HG03175 (cell line): Measurements from ENCODE around the gene VEGFD.

Source experiments
- ATAC-seq: cut with Tn5 transposase; IDR thresholded peaks from one replicate; pipeline ENCODE4 v1.9.1; 2021; ENCODE audit warnings: mild to moderate bottlenecking, moderate library complexity; ENCODE audit not compliant: unreplicated experiment

VEGFD gene

DNA sequence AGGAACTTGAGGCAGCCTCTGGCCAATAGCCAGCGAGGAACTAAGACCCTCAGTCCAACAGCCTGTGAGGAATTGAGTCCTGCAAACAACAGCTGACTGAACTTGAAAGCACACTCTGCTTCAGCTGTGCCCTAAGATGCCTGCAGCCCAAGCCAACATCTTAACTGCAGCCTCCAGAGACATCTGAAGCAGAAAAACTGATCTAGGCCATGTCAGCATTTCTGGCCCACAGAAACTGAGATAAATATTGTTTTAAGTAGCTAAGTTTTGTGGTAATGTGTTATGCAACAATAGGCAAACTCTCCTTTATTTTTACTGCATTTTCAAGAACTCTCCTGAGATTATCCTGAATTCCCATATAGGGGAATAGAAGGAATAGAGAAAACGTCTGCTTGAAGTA lies 24.5 kb downstream of the VEGFD start:
- ATAC-seq = no peak

DNA sequence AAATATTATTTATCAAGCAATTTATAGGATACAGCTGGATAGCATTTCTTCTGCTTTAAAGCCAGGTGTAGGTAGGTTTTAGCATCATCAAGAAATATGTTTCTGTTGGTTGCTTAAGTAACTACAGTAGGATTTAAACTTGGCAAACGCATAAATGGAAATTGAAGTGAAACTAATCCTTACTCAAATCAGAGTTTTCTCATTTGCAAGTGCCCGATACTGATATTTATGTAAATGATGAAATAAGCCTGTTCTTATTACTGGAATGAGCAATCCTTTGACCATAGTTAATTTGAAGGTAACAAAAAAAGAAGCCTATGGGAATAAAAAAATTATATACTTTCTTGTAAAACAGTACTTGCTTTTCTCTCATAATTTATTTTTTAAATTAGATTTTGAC lies 25.7 kb downstream of the VEGFD start:
- peak; percentile 42 for ATAC-seq

DNA sequence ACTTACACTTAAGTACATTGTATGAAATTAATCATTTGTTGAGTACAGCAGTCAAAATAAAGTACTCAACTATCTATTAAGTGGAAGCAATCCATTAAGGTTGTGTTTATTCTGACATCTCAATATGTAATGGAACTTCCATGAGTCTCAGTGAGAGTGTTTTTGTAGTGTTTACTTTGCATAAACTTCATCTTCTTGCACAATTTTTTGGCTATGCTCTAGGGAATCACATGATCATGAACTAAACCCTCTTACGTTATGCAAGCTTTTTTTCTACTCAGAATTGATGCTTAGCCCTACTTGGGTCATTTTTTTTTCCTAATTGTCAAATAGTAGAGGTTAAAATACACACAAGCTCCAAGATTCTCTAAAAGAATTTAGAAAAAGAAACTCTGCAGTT lies 27.8 kb downstream of the VEGFD start:
- ATAC-seq = no peak

DNA sequence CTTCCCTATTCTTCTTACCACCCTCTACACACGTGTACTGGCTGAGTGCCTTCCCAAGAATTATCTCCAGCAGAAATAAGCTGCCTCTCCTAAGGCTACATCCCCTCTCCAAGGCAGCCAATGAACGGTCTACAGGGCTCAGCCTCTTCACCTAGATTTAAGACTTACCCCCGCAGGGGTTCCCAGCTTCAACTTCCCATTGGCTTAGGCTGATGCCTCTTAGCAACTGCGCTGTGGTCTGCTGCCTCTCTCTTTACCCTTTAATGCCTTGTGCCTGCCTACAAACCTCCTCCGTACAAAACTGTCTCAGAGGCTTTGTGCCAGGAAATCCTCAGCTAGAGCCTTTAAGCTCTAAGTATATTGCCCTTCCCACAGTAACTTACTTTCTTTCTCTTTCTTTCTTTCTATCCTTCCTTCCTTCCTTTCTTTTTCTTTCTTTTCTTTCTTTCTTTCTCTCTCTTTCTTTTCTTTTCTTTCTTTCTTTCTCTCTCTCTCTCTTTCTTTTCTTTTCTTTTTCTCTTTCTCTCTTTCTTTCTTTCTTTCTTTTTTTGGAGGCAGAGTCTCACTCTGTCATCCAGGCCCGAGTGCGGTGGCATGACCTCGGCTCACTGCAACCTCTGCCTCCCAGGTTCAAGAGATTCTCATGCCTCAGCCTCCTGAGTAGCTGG lies 33.8 kb downstream of the VEGFD start:
- ATAC-seq = no peak

DNA sequence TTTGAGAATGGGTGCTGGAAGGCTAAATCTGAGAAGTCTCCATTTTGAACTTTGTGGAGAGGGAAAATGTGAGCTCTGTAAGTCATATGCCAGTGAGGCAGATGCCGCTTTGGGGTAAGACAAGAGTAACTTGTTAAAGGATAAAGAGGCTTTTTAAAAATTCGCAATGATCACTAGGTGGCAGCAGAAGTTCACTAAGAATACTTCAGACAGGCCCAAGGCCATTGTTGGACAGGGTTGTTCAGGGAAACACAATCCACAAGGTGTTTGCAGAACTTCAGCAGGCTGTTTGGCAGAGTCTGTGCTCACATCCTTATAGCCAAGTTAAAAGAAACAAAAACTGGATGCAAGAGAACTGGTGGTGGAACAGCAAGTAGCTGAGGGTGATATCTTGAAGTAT lies 35.2 kb downstream of the VEGFD start:
- peak; percentile 50 for ATAC-seq

DNA sequence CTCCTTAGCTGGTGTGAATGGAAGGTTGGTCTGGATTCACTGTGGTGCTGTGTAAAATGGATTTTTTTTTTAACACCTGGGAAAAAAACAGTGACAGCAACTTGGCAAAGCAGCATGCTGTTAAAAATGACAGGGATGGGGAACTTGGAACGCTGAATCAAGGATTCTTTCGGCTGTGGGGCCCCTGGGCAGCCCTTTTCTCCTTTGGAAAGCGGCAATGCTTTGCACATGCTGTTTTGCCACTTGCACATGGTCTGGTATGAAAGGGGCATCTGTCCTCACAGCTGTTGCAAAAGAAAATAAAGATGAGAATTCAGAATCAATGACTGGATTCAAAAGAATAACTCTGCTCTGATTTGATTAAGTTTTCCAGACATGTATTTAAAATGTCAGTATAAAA lies 38.2 kb downstream of the VEGFD start:
- ATAC-seq = no peak

DNA sequence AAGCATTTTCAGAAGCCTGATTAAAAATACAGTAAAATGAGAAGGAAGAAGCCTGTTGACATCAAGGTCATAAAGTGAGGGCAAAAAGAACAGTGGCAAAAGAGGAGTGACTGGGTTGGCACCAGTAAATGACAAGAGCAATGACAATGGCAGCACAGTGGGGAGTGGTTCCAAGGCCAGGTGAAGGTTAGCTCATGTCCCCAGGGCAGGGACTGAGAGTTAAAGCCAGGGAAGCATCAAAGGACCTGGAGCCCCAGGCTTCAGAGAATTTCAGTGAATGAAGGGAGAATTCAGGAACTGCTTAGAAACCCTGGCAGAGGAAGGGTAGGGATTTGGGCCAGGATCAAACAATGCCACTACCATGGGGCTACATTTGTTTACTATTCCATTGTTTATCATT lies 40.1 kb downstream of the VEGFD start:
- ATAC-seq = no peak

DNA sequence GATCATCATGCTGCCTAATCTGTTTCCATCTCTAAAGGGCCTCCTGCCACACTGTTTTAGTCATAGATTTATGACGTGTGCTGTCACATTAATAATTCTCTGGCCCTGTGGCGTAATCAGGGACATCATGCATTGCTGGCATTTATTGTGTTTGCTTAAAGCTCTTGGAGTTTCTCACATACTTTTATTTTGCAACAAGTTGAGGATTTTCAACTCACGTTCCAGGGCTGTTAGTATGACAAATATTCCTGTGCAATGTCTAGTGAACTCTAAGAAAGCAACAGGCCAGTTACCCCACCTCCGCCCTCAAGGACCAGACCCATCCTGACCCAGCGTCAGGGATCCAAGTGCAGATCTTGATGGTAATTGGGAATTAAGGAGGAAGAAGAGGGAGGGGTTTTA lies 41.1 kb downstream of the VEGFD start:
- ATAC-seq = no peak

DNA sequence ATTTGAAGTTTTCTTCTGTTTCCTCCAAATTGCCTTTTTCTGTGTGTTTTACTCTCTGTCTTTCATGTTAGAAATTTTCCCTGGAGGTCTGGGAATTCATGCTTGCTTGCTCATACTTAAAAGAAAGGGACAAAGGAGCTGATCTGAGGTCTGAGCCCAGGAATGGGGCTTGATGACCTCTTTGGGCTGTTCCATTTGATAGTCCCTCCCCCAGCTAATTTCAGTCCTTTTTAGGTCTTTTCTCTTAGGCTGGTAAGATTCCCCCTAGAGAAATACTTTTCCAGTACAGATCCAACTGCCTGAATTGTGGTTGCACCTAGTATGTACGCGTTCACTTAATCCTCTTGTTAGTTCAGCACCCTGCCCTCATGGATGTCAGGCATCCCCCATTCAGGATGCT lies 43.3 kb downstream of the VEGFD start:
- ATAC-seq = no peak

DNA sequence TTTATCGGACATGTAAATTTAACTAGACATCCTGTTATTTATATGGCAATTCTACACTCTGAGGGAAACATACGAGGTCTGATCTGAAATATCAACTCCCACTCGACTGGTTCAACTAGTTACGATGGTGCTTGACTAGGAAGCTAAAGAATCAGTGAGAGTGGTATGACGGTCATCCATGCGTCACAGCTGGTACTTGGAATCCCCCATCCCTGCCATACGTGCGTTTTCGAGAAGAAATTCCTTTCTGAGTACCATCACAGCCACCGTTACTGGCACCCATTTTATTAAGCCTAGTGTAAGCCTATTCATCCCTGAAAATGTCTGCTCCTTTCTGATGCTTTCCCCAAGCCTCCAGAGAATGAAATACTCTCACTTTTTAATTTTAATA lies 48.2 kb downstream of the VEGFD start:
- no peak for ATAC-seq

DNA sequence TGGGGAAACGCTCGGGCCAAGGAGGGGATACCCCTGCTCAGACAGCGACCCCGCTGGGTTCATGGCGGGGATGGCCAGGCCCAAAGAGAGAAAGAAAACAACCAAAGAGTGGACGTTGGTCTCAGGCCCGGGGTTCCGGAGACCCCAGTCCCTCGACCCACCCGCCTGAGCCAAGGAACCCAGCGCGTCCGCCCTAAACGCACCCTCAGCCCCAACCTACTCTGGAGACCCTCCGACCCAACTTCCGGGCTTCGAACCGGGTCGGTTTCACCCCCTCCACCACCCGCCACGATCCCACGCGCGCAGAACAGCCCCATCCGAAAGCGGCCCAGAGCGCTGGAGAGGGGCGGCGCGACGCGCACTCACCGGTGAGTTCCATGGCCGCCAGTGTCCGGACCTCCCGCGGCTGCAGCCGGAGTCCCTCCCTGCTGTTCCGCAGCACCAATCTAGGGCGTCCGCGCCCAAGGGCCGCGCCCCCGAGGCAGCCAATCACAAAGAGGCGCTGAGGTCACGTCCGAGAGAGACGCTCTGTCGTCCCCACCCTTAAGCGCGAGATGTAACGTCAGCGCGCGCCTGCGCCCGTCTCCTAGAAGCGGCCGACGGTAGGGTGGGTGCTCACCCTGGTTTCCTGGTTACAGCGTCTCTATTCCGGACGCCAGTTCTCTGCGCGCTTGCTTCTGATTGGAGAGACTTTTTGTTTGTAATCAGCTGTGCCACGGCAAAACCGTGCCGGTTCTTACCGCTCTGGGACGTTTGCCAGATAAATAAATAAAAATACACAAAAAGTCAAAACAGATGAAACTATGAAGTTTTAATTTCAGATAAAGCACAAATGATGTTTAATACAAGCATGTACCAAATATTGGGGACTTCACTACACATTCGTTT lies 48.8 kb downstream of the VEGFD start, which contains the start of gene PIGA:
PIGA (minus strand) TSS at position 389 of the 888 bp plus-strand sequence. CDS start 3,593 bp downstream, outside the sequence.
- peak; percentile 100 for ATAC-seq

DNA sequence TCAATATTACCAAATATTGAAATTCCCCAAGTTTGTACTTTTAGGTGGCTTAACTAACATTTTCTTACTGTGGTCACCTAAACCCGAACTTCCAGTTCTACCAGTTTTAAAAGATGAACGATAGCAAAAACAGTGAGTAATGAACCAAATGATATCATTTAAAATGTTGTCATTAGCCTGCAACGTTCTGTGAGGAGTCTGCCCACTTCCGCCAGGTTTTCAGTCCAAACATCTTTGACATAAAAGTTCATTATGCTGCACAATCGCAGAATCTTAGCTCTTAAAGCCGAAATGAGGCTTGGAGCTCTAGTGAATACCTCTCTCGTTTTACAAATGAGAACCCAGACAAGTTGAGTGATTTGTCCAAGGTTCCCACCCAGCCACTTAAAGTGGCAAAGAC lies 49.7 kb downstream of the VEGFD start:
- ATAC-seq = no peak

DNA sequence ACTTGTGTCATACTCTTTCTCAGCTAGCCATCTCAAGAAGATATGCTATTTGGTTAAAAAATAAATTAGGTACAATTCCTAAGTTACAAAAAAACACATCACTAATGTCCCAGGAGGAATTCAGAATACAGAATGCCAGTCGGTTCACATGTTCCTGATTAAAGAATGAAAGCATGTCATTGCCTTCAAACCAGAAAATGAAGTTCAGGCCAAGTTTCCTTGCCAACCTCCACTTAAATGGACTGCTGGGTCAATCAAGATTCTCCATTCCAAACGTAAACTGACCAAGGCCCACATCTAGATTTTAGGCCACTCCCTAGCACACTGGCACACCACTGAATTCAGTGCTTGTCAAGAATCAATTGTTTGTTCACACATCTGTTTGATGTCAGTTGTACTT lies 55.4 kb downstream of the VEGFD start:
- no peak for ATAC-seq

DNA sequence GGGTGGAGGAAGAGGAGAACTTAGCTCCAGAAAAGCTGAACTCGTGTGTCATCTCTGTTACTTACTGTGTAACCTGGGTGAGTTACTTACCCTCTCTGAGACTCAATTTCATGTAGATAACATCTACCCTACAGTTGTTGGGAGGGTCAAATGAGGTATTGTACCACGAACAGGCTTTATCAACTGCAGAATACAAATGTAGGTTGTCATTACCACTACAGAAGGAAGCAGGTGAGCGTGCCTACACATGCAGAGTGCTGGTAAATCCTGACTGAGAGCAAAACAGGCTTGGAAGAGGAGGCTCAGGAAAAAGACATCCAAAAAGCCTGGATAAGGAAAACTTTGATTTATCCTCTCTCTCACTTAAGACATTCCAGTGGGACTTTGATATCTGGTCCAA lies 56.1 kb downstream of the VEGFD start:
- ATAC-seq = no peak

DNA sequence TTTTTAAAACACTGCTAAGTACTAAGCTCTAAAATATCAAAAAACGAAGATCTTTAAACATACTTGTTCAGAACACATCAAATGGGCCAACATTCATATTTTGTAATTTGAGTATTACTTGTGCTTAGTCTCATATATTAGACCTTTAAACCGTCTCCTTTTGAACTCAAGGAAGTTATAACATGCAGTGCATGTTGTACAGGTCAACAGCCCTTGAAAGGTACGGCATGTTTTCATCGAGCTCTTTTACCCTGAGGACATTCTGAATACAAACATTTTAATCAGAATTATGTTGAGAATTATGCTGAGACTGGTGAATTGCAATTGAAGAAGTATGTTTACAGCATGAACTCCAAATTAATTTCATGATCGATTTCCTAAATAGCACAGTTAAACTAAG lies 61.7 kb downstream of the VEGFD start:
- ATAC-seq = no peak

DNA sequence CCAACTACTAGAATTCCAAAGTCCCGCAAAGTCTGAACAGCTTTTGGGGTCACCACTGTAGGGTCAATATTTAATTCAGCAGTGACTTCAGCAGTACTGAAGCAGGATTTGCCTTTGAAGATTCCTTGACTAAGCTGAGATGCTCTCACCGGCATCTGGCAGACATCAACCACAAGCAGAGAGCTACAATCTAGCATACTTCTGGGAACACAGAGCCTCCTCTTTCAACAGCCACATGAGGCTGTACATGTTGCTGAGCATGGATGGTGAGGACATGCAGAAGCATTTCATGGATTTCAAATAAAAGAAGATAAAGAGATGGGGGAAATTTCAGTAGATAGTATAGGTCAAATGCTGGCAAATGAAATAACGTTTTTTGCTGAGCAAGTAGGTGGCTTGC lies 62.1 kb downstream of the VEGFD start:
- no peak for ATAC-seq

DNA sequence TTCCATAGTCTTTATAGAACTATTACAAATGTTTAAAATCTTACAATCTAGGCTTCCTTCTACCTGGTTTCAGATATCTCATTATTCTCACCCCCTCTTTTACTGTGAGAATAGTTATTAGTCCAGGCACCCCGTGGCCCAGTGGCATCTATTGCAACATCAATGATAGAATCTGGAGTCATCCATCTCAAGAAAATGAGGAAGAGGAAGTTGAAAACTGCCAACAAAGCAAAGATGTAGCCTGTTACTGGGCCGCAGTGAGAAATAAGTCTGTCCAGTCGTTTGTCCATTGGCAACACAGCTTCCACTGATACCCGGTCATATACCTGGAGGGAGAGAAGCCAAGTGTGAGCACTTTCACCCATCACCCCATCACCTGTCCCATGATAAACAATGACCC lies 62.8 kb downstream of the VEGFD start:
- no peak for ATAC-seq

DNA sequence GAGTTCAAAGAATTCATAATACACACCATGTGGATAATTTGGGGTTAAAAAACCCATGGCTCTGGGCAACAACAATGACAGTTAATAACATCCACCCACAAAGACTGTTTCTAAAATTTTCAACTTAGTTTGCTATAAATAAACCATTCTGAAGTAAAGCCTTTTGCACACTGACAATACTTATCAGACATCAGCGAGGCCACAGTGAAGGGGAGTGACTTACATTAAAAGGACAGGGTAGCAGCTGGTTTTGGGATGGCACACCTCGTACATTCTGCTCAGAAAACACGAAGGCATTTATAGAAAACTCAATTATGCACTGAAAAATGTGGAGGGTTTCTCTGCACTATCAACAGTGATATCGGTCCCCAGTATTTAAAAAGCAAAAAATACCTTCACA lies 63.9 kb downstream of the VEGFD start:
- ATAC-seq = no peak

DNA sequence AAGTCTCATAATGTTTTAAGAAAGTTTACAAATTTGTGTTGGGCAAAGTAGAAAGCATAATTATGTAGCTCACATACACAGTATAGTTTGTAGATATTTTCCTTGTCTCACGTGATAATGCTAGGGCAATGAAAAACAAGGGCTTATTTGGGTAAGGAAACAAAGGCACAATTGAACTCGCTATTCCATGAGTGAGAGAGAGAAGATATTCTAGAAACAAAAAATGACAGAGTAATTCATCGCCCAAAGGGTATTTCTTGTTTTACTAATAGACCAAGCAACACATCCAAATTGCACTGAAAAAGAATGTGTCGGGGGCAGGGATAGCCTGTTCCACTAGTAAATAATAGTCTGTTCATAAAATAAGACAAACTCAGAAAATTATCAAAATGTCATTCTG lies 65.1 kb downstream of the VEGFD start:
- no peak for ATAC-seq

DNA sequence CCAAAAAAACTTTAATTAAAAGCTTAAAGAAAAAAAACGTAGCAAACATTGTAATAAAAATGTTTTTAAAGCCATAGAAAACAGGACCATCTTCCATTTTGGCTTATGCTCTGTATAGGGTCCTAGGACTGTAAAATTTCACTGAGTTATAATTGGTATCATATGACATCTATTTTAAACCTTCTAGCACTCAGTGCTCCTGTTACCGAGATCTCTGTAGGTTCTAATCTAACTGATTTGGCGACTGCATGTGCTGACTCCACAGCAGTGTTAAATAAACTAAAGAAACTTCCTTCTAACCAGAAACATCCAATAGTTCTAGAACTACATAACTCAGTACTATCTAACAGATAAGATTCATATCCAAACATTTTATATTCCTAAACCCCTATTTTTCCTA lies 68.7 kb downstream of the VEGFD start, which contains the start of gene ASB11:
ASB11 (minus strand) TSS at position 132 of the 400 bp plus-strand sequence; CDS start at position 97, 35 bp downstream.
- no peak for ATAC-seq

DNA sequence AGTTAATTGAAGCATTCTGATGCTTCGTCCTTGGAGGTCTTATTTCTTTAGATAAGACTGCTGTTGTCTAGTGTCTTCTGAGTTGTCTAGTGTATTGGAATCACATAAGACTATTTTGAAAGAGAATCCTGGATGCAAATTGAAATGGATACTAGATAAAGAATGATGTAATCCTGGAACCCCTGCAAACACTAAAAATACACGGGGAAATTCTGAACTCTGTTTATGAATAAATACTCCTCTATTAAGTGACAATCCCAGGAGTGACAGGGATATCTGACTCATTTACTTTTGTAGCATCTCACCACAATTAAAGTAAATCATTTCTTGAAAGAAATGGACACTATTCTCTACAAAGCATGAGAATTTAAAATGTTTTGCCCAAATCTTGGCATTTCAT lies 69.7 kb downstream of the VEGFD start:
- no peak for ATAC-seq

DNA sequence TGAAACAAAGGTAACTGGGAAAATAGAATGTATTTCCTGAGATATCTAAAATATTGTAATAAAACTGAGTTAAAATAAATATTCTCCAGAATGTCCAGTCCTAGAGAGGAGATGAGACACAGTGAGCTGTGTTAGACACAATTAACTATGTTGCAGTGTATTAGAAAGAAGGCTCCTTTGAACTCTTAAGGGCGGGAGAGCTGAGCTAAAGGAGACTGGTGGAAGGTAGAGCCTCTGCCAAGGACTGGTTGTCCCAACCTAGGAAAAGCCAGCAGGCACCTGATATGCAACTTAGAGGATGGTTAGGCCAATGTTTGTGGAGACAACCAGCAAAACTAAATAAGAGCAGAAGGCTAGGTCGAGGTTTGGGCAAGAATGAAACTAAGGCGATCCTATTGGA lies 73.1 kb downstream of the VEGFD start:
- ATAC-seq = no peak
